H9 (cell line): Measurements from ENCODE around the gene UBASH3A. TPM values are rescaled to one million over a fixed set of nuclear protein-coding genes. Genes with fewer than 3 reads are reported as not detected.

Experiments used
- DNase-seq: peaks from one replicate; pipeline ENCODE4 v3.0.0-alpha.2; 2017
- H2AFZ ChIP-seq: one replicate; pipeline ENCODE4 v1.6.1; 2013; ENCODE audit warnings: mild to moderate bottlenecking, low read length, control low read depth, moderate library complexity
- H2AK5ac ChIP-seq: 2 replicates; pipeline ENCODE4 v1.6.1; 2013; ENCODE audit warnings: low read length, control low read depth, mixed read lengths; ENCODE audit not compliant: insufficient read length
- H2BK120ac ChIP-seq: one replicate; pipeline ENCODE4 v1.6.1; 2013; ENCODE audit warnings: low read depth, mild to moderate bottlenecking, low read length, control low read depth, inconsistent platforms; ENCODE audit not compliant: poor library complexity, severe bottlenecking
- H2BK12ac ChIP-seq: 2 replicates; pipeline ENCODE4 v1.6.1; 2013; ENCODE audit warnings: low read length, control low read depth, mixed read lengths, low read depth; ENCODE audit not compliant: insufficient read length
- H2BK15ac ChIP-seq: 2 replicates; pipeline ENCODE4 v1.6.1; 2013; ENCODE audit warnings: low read depth, low read length, control low read depth
- H2BK20ac ChIP-seq: one replicate; pipeline ENCODE4 v1.6.1; 2013; ENCODE audit warnings: low read depth, mild to moderate bottlenecking, low read length, control low read depth, inconsistent platforms; ENCODE audit not compliant: poor library complexity, severe bottlenecking
- H2BK5ac ChIP-seq: 2 replicates; pipeline ENCODE4 v1.6.1; 2013; ENCODE audit warnings: low read length, control low read depth, mixed read lengths; ENCODE audit not compliant: insufficient read length
- H3K14ac ChIP-seq: 2 replicates; pipeline ENCODE4 v1.6.1; 2013; ENCODE audit warnings: low read length, control low read depth; ENCODE audit not compliant: insufficient read depth
- H3K18ac ChIP-seq: 2 replicates; pipeline ENCODE4 v1.6.1; 2013; ENCODE audit warnings: low read depth, mild to moderate bottlenecking, mixed read lengths, low read length, control low read depth; ENCODE audit not compliant: insufficient read length
- H3K23ac ChIP-seq: 2 replicates; pipeline ENCODE4 v1.6.1; 2013; ENCODE audit warnings: low read length, control low read depth, mixed read lengths, low read depth; ENCODE audit not compliant: insufficient read length
- H3K23me2 ChIP-seq: 2 replicates; pipeline ENCODE4 v1.6.1; 2013; ENCODE audit warnings: low read depth, mild to moderate bottlenecking, mixed read lengths, low read length, control low read depth; ENCODE audit not compliant: insufficient read length, poor library complexity, severe bottlenecking
- H3K27ac ChIP-seq: 2 replicates; pipeline ENCODE4 v1.5.1; 2013; ENCODE audit warnings: low read length, control low read depth, mixed read lengths, low read depth; ENCODE audit not compliant: insufficient read length
- H3K27me3 ChIP-seq: 2 replicates; pipeline ENCODE4 v1.6.1; 2013; ENCODE audit warnings: low read length, control low read depth, inconsistent platforms; ENCODE audit not compliant: insufficient read depth
- H3K4ac ChIP-seq: 2 replicates; pipeline ENCODE4 v1.6.1; 2013; ENCODE audit warnings: low read depth, mild to moderate bottlenecking, control low read depth, inconsistent platforms, low read length, moderate library complexity
- H3K4me1 ChIP-seq: 2 replicates; pipeline ENCODE4 v1.6.1; 2013; ENCODE audit warnings: low read length, control low read depth, inconsistent platforms; ENCODE audit not compliant: insufficient read depth
- H3K4me2 ChIP-seq: 2 replicates; pipeline ENCODE4 v1.6.1; 2013; ENCODE audit warnings: low read length, control low read depth, mixed read lengths; ENCODE audit not compliant: insufficient read length, insufficient read depth
- H3K56ac ChIP-seq: 2 replicates; pipeline ENCODE4 v1.6.1; 2013; ENCODE audit warnings: low read depth, mild to moderate bottlenecking, mixed read lengths, low read length, control low read depth; ENCODE audit not compliant: insufficient read length
- H3K79me1 ChIP-seq: 2 replicates; pipeline ENCODE4 v1.6.1; 2013; ENCODE audit warnings: low read depth, mild to moderate bottlenecking, moderate library complexity, low read length, control low read depth, inconsistent platforms; ENCODE audit not compliant: insufficient read depth, poor library complexity, severe bottlenecking
- H3K79me2 ChIP-seq: 2 replicates; pipeline ENCODE4 v1.6.1; 2013; ENCODE audit warnings: low read length, control low read depth, inconsistent platforms; ENCODE audit not compliant: insufficient read depth
- H3K9ac ChIP-seq: 2 replicates; pipeline ENCODE4 v1.6.1; 2013; ENCODE audit warnings: low read length, control low read depth, mixed read lengths; ENCODE audit not compliant: insufficient read length; ENCODE audit errors: extremely low read depth
- H3K9me3 ChIP-seq: one replicate; pipeline ENCODE4 v1.6.1; 2013; ENCODE audit warnings: low read depth, low read length, inconsistent platforms; ENCODE audit not compliant: control insufficient read depth
- H3T11ph ChIP-seq: one replicate; pipeline ENCODE4 v1.6.1; 2013; ENCODE audit warnings: mild to moderate bottlenecking, low read length, control low read depth, inconsistent platforms
- H4K20me1 ChIP-seq: one replicate; pipeline ENCODE4 v1.6.1; 2013; ENCODE audit not compliant: control insufficient read depth, insufficient read length, insufficient read depth
- H4K5ac ChIP-seq: 2 replicates; pipeline ENCODE4 v1.6.1; 2013; ENCODE audit warnings: low read depth, mild to moderate bottlenecking, mixed read lengths, low read length, control low read depth; ENCODE audit not compliant: insufficient read length
- H4K8ac ChIP-seq: replicated peaks from 2 replicates; pipeline ENCODE4 v1.6.1; 2013; ENCODE audit warnings: low read length, control low read depth, mixed read lengths, low read depth; ENCODE audit not compliant: insufficient read length
- H4K91ac ChIP-seq: 2 replicates; pipeline ENCODE4 v1.6.1; 2013; ENCODE audit warnings: low read depth, mild to moderate bottlenecking, moderate library complexity, mixed read lengths, low read length, control low read depth; ENCODE audit not compliant: insufficient read length
- H3K27ac Mint-ChIP-seq, 3 experiments: 2 replicates in 2 of 3; 3 replicates in 1 of 3; pipeline ENCODE4 v1.8.0; 2020 to 2021; ENCODE audit warnings: mixed read lengths in 3 of 3, mild to moderate bottlenecking in 1 of 3, moderate library complexity in 1 of 3
- H3K27me3 Mint-ChIP-seq: 2 replicates; pipeline ENCODE4 v1.8.0; 2021; ENCODE audit warnings: low read depth, mild to moderate bottlenecking, moderate library complexity, mixed read lengths
- H3K36me3 Mint-ChIP-seq, 3 experiments: 2 replicates in 2 of 3; 3 replicates in 1 of 3; pipeline ENCODE4 v1.8.0; 2020 to 2021; ENCODE audit warnings: low read depth in 3 of 3, mixed read lengths in 3 of 3; ENCODE audit not compliant: insufficient read depth in 1 of 3
- H3K4me1 Mint-ChIP-seq, 2 experiments: 2 replicates each; pipeline ENCODE4 v1.8.0; 2020; ENCODE audit warnings: mixed read lengths in 2 of 2
- H3K4me3 Mint-ChIP-seq, 2 experiments: 2 replicates in 1 of 2; 3 replicates in 1 of 2; pipeline ENCODE4 v1.8.0; 2020 to 2021; ENCODE audit warnings: mild to moderate bottlenecking in 2 of 2, mixed read lengths in 2 of 2, moderate library complexity in 1 of 2
- H3K9me3 Mint-ChIP-seq, 2 experiments: 2 replicates in 1 of 2; 3 replicates in 1 of 2; pipeline ENCODE4 v1.8.0; 2020; ENCODE audit warnings: mild to moderate bottlenecking in 2 of 2, mixed read lengths in 2 of 2, moderate library complexity in 1 of 2
- WGBS: extraction: QIAGEN DNeasy Blood & Tissue Kit; methylation state at CpG from one replicate; pipeline ENCODE4 v1.1.7; 2013; ENCODE audit warnings: missing lambda C conversion rate, low lambda C conversion rate, mixed read lengths; ENCODE audit not compliant: insufficient read length; ENCODE audit errors: extremely low coverage; 5-methylcytosine and 5-hydroxymethylcytosine counted together
- total RNA-seq: library from RNA; stranded (reverse); gene quantifications from 2 replicates; pipeline ENCODE4 v1.2.1, GENCODE V29; 2021
- TF ChIP-seq, protein P1 (sequence below): fragments of 200-600 bp; sonication (generic); conservative IDR thresholded peaks from 3 replicates; pipeline ENCODE4 v1.8.0; 2021; ENCODE audit warnings: antibody characterized with exemption, mild to moderate bottlenecking

UBASH3A gene
- total RNA-seq, 1 experiment from 2014 or later, result not detected

DNA sequence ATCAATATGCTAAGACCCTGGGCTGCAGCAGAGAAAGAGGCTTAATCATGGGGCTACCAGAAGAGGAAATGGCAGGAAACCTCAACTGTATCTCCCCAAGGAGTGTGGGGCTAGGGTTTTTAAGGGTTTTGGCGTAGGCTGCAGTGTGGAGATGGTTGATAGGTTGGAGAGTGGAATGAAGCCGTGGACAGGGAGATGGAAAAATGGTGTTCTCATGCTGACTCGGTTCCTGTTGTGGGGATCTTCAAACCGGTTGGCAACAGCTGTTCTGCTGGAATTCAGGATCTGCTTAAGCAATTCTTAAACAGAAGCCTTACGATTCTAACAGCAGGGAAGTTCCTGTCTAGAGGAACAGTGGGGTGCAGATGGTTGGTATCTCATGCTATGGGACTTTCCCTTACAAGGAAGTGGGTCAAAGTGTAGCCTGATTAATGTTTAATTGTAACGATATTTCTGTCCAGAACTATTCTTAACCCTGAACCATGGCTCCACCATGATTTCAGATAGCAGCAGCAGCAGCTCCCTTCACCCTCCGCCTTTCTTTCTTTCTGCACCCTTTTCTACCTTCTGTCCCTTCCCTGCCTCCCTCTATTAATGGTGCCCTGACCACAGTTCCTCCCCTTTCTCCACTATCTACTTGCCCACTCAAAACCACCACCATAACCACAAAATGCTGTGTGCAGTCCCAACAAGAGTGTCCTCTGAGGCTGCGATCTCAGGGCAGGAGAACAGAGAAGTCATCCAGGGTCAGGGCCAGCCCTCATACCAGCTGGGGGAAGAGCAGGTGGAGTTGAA lies 61.5 kb downstream of the UBASH3A start:
- no peak overlapping the region; a peak in 1 of 5 replicates for H3K4me3 Mint-ChIP-seq
- peaks cover 59 to 65% of the 10 kb centered on the region in 2 experiments for H3K4me1 Mint-ChIP-seq
- TF ChIP-seq, protein P1, sequence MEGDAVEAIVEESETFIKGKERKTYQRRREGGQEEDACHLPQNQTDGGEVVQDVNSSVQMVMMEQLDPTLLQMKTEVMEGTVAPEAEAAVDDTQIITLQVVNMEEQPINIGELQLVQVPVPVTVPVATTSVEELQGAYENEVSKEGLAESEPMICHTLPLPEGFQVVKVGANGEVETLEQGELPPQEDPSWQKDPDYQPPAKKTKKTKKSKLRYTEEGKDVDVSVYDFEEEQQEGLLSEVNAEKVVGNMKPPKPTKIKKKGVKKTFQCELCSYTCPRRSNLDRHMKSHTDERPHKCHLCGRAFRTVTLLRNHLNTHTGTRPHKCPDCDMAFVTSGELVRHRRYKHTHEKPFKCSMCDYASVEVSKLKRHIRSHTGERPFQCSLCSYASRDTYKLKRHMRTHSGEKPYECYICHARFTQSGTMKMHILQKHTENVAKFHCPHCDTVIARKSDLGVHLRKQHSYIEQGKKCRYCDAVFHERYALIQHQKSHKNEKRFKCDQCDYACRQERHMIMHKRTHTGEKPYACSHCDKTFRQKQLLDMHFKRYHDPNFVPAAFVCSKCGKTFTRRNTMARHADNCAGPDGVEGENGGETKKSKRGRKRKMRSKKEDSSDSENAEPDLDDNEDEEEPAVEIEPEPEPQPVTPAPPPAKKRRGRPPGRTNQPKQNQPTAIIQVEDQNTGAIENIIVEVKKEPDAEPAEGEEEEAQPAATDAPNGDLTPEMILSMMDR, result no peak
- Histone ChIP-seq H3K79me1 (no peaks in the 10 kb centered on the region), H2BK20ac (no peak overlapping the region), H3K56ac (no peak overlapping the region), H3K4me1 (peaks cover 11% of the 10 kb centered on the region; the same call in 1 of the 2 replicates), H3K9ac (no peak overlapping the region), H2BK5ac (no peak overlapping the region), H3T11ph (no peak overlapping the region), H4K20me1 (no peaks in the 10 kb centered on the region), H2BK12ac (no peak overlapping the region), H3K27ac (no peak overlapping the region), H2AFZ (no peak overlapping the region), H3K79me2 (no peaks in the 10 kb centered on the region), H3K27me3 (no peaks in the 10 kb centered on the region), H4K8ac (no peak overlapping the region), H3K23me2 (no peaks in the 10 kb centered on the region), H2BK120ac (no peak overlapping the region), H3K23ac (no peak overlapping the region), H4K5ac (no peak overlapping the region), H2AK5ac (no peak overlapping the region), H3K4ac (no peak overlapping the region), H3K4me2 (no peak overlapping the region), H3K9me3 (no peaks in the 10 kb centered on the region), H4K91ac (no peak overlapping the region), H2BK15ac (no peak overlapping the region), H3K14ac (no peak overlapping the region), H3K18ac (no peak overlapping the region)
- DNase-seq, result no peak
- H3K36me3 Mint-ChIP-seq, result no peaks in the 10 kb centered on the region; a peak in 1 of 7 replicates
- peak overlapping the region in 2 of 3 experiments; percentile 8 to 78; a peak in 3 of 7 replicates for H3K27ac Mint-ChIP-seq
- H3K9me3 Mint-ChIP-seq, result peaks cover 0 to 1% of the 10 kb centered on the region in 2 experiments; a peak in 1 of 5 replicates
- H3K27me3 Mint-ChIP-seq, result peaks cover 7% of the 10 kb centered on the region
- WGBS, result no CpG with 5 or more reads among the region's 8 CpGs
